K562 treated with DMSO at 1 percent for 12 hours (cell line): ENCODE results near the gene CEBPZ. TPM values are rescaled to one million over a fixed set of nuclear protein-coding genes. Genes with fewer than 3 reads are reported as not detected.

Experiments used
- total RNA-seq: library from RNA; unstranded; fragments of 300-600 nt; gene quantifications from 2 replicates; pipeline ENCODE4 v1.2.3, GENCODE V29; 2022; ENCODE audit not compliant: insufficient read depth

CEBPZ gene
- total RNA-seq, result 33.2 and 37.0 TPM in 2 replicates

GRCh38 chr2:37231241-37232130, at the start of gene CEBPZ, which contains the start of gene NDUFAF7:
CEBPZ (minus strand) TSS chr2:37231596; CDS start chr2:37231567, 29 bp downstream.
NDUFAF7 (plus strand) TSS chr2:37231658; CDS start chr2:37231706, 48 bp downstream.

GRCh38 chr2:37196320-37197195, 34.8 kb downstream of the CEBPZ start, which contains the start of gene CEBPZOS:
CEBPZOS (plus strand) TSS chr2:37196496; CDS start chr2:37199705, 3,209 bp downstream.

DNA sequence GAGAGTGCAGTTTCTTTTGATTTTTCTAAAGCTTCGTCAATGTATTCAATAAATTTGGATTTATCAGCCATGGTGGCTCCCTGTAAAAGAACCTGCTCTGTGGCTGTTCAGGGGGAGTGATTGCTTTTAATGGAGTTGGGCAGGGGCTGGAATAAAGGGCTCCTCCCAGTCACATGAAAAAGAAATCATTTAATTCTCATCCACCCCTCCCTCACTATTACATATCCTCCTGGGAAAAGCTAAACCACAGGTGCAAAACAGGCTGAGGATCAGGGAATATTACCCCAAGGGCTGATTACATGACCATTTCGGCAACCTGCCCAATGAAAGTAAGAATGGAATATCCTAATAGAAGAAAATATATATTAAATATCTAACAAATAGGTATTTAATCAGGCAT, 42.8 kb downstream of the CEBPZ start, which contains the start of gene SULT6B1:
Gene SULT6B1 (minus strand): TSS at position 101 of the 400 bp plus-strand sequence. CDS start 30 bp downstream, at position 71.

GRCh38 chr2:37156857-37157714, 74.3 kb downstream of the CEBPZ start, which contains the start of gene EIF2AK2:
EIF2AK2 (minus strand) TSS chr2:37156980; CDS start chr2:37147806, 9,174 bp downstream.

Other genes with a start within 250 kb of the CEBPZ start
- 1.8 and 12.4 TPM in 2 replicates for gene HEATR5B, start 147.2 kb downstream of the CEBPZ start, total RNA-seq
- 5.0 and 15.5 TPM in 2 replicates for gene GPATCH11, start 147.1 kb downstream of the CEBPZ start, total RNA-seq
- 2.7 and 11.6 TPM in 2 replicates for gene EIF2AK2, start 74.6 kb downstream of the CEBPZ start, total RNA-seq
- not detected in 2 replicates for gene SULT6B1, start 42.9 kb downstream of the CEBPZ start, total RNA-seq
- 17.8 and 27.7 TPM in 2 replicates for gene CEBPZOS, start 35.1 kb downstream of the CEBPZ start, total RNA-seq
- 4.7 and 10.3 TPM in 2 replicates for gene NDUFAF7, start 62 bp upstream of the CEBPZ start, total RNA-seq
- gene PRKD3, start 93.2 kb upstream of the CEBPZ start, total RNA-seq, result 5.2 and 16.4 TPM in 2 replicates
- gene QPCT, start 113.0 kb upstream of the CEBPZ start, total RNA-seq, result not detected in 2 replicates